PFSK-1 (cell line): ENCODE results near the gene SIX4.

Experiments used
- FOXP2 ChIP-seq: optimal IDR thresholded peaks from 2 replicates; pipeline ENCODE3; 2011; ENCODE audit warnings: borderline replicate concordance, control low read depth, inconsistent platforms; ENCODE audit not compliant: insufficient read depth; ENCODE audit errors: extremely low read length, extremely low read depth
- POLR2AphosphoS5 ChIP-seq: IDR thresholded peaks from 2 replicates; pipeline ENCODE4 v1.6.1; 2012; ENCODE audit warnings: low read depth, mild to moderate bottlenecking, control low read depth, low read length, moderate library complexity
- REST ChIP-seq, 2 experiments: IDR thresholded peaks; 2 replicates each; pipeline versions ENCODE4 v1.6.1 to v1.8.0; 2011 to 2012; ENCODE audit warnings: low read depth in 2 of 2, low read length in 2 of 2, control low read depth in 1 of 2, inconsistent platforms in 1 of 2, mild to moderate bottlenecking in 1 of 2, moderate library complexity in 1 of 2; ENCODE audit not compliant: insufficient read depth in 1 of 2
- SIN3A ChIP-seq: IDR thresholded peaks from 2 replicates; pipeline ENCODE4 v1.6.1; 2012; ENCODE audit warnings: mild to moderate bottlenecking, low read length, moderate library complexity, borderline replicate concordance; ENCODE audit not compliant: insufficient read depth
- TAF1 ChIP-seq: IDR thresholded peaks from 2 replicates; pipeline ENCODE4 v1.6.1; 2012; ENCODE audit warnings: low read length, control low read depth, borderline replicate concordance; ENCODE audit not compliant: insufficient read depth

The SIX4 gene

GRCh38 chr14:60691383-60692113, 32.6 kb downstream of the SIX4 start:
- no peak for TF ChIP-seq SIN3A
- no peak for TF ChIP-seq POLR2AphosphoS5
- TF ChIP-seq REST (IDR thresholded peaks at IDR 0.05; ENCODE audit: insufficient read depth in 1 of 2, low read depth in 2 of 2, low read length in 2 of 2), result no peak
- no peak for TF ChIP-seq TAF1
- no peak for TF ChIP-seq FOXP2

- TF ChIP-seq REST (IDR thresholded peaks at IDR 0.05; ENCODE audit: insufficient read depth in 1 of 2, low read depth in 2 of 2, low read length in 2 of 2) (no peak), POLR2AphosphoS5 (no peak), TAF1 (no peak), FOXP2 (no peak), SIN3A (no peak)
Measured at GRCh38 chr14:60686865-60687264, 37.3 kb downstream of the SIX4 start.

GRCh38 chr14:60684203-60684602, 39.9 kb downstream of the SIX4 start:
- TF ChIP-seq REST (IDR thresholded peaks at IDR 0.05; ENCODE audit: insufficient read depth in 1 of 2, low read depth in 2 of 2, low read length in 2 of 2) (no peak), SIN3A (no peak), TAF1 (no peak), FOXP2 (no peak), POLR2AphosphoS5 (no peak)

- no peak for TF ChIP-seq FOXP2
- TF ChIP-seq REST (IDR thresholded peaks at IDR 0.05; ENCODE audit: insufficient read depth in 1 of 2, low read depth in 2 of 2, low read length in 2 of 2), result no peak
- TF ChIP-seq POLR2AphosphoS5, result no peak
- TF ChIP-seq SIN3A, result no peak
Measured at GRCh38 chr14:60681271-60681670, 42.9 kb downstream of the SIX4 start.
